ENCODE measurements around the gene TBC1D24. TPM values are rescaled to one million over a fixed set of nuclear protein-coding genes. Genes with fewer than 3 reads are reported as not detected.
A peak's percentile ranks its signal among the peaks of the same experiment; 100 is the strongest.

Gene TBC1D24
- total RNA-seq, 1 donor from 2014 or later: 11.1 TPM

GRCh38 chr16:2515180-2515851 lies 40.4 kb downstream of the TBC1D24 start:
- H3K27me3 ChIP-seq (ENCODE audit: low read depth): no peaks in the 10 kb centered on the region
- no peak for TF ChIP-seq CTCF (IDR thresholded peaks at IDR 0.05; ENCODE audit: borderline replicate concordance)
- intact Hi-C loops (cut with micrococcal nuclease): no loop called here

GRCh38 chr16:2516391-2517240 lies 41.7 kb downstream of the TBC1D24 start:
- intact Hi-C loops (cut with micrococcal nuclease): no loop called here
- no peaks in the 10 kb centered on the region for H3K27me3 ChIP-seq (ENCODE audit: low read depth)
- H3K4me1 ChIP-seq: peaks cover 84% of the 10 kb centered on the region
- peak overlapping the region; percentile 97 for H3K4me3 ChIP-seq
- DNase-seq: no peak
- H3K27ac ChIP-seq (replicated peaks): peak overlapping the region; percentile 92
- H3K9me3 ChIP-seq (replicated peaks): no peaks in the 10 kb centered on the region
- H3K36me3 ChIP-seq: peaks cover 5% of the 10 kb centered on the region
- no peak for TF ChIP-seq CTCF (IDR thresholded peaks at IDR 0.05; ENCODE audit: borderline replicate concordance)

More at GRCh38 chr16:2515180-2515851, 40.4 kb downstream of the TBC1D24 start:
- no peak for DNase-seq
- Histone ChIP-seq H3K9me3 (replicated peaks) (no peaks in the 10 kb centered on the region), H3K36me3 (no peaks in the 10 kb centered on the region), H3K4me3 (peak overlapping the region; percentile 97), H3K27ac (replicated peaks) (peak overlapping the region; percentile 92), H3K4me1 (peaks cover 78% of the 10 kb centered on the region)

GRCh38 chr16:2517954-2518605 lies 43.2 kb downstream of the TBC1D24 start:
- no peak for TF ChIP-seq CTCF (IDR thresholded peaks at IDR 0.05; ENCODE audit: borderline replicate concordance)
- DNase-seq: no peak
- H3K27ac ChIP-seq (replicated peaks): peak overlapping the region; percentile 88
- intact Hi-C loops (cut with micrococcal nuclease): no loop called here
- H3K9me3 ChIP-seq (replicated peaks): no peaks in the 10 kb centered on the region
- H3K36me3 ChIP-seq: peaks cover 14% of the 10 kb centered on the region
- no peaks in the 10 kb centered on the region for H3K27me3 ChIP-seq (ENCODE audit: low read depth)
- H3K4me1 ChIP-seq: peaks cover 75% of the 10 kb centered on the region
- H3K4me3 ChIP-seq: peak overlapping the region; percentile 77

GRCh38 chr16:2518823-2519710 lies 44.1 kb downstream of the TBC1D24 start:
- Histone ChIP-seq H3K27ac (replicated peaks) (peak overlapping the region; percentile 88), H3K4me3 (peak overlapping the region; percentile 77), H3K9me3 (replicated peaks) (no peaks in the 10 kb centered on the region), H3K27me3 (ENCODE audit: low read depth) (no peaks in the 10 kb centered on the region), H3K36me3 (peaks cover 24% of the 10 kb centered on the region), H3K4me1 (peaks cover 69% of the 10 kb centered on the region)
- intact Hi-C loops (cut with micrococcal nuclease): no loop called here
- no peak for TF ChIP-seq CTCF (IDR thresholded peaks at IDR 0.05; ENCODE audit: borderline replicate concordance)
- no peak for DNase-seq

GRCh38 chr16:2519711-2520080 lies 44.8 kb downstream of the TBC1D24 start:
- intact Hi-C loops (cut with micrococcal nuclease): no loop called here
- H3K4me1 ChIP-seq: peaks cover 64% of the 10 kb centered on the region
- no peaks in the 10 kb centered on the region for H3K27me3 ChIP-seq (ENCODE audit: low read depth)
- H3K9me3 ChIP-seq (replicated peaks): no peaks in the 10 kb centered on the region
- peak overlapping the region; percentile 77 for H3K4me3 ChIP-seq
- no peak for DNase-seq
- TF ChIP-seq CTCF (IDR thresholded peaks at IDR 0.05; ENCODE audit: borderline replicate concordance): no peak
- peak overlapping the region; percentile 88 for H3K27ac ChIP-seq (replicated peaks)
- H3K36me3 ChIP-seq: peaks cover 30% of the 10 kb centered on the region

Data from left ventricle myocardium inferior (tissue), 1 donor.